G401.6 (cell line): Measurements from ENCODE around the gene SRRM3.
"Not testable (repeated sequence)": the region's sequence is repeated elsewhere in the genome, so short reads cannot be mapped to it uniquely, and the experiment has no call there.

Experiments
- FAIRE-seq: peaks from 2 replicates; lab custom pipeline; 2012; peaks lifted over from hg19 to GRCh38; lab: Jason Lieb, UNC

The SRRM3 gene

DNA sequence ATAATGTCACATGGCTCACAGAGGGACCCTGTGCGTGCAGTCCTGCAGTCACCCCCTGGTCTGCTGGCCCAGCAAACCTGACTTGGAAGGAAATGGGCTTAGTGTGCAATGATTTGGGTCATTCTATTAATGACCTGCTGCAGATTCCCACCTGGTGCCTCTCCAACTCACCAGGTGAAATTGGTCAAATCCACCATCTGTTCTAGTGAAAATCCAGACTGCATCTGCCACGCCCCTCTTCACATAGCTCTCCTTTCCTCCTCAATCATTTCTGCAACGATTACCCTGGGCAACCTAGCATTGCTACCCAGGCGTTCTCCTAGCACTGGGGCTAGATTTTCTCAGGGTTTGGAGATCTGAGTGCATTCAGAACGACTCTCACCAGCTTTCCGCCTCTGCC is 29.4 kb downstream of the SRRM3 start:
- FAIRE-seq: no peak

GRCh38 chr7:76231583-76231982 is 29.9 kb downstream of the SRRM3 start:
- FAIRE-seq: no peak

- no peak for FAIRE-seq
Observed at GRCh38 chr7:76232698-76233097, 31.0 kb downstream of the SRRM3 start.

GRCh38 chr7:76233538-76234281 is 32.0 kb downstream of the SRRM3 start:
- no peak for FAIRE-seq

GRCh38 chr7:76234282-76234584 is 32.5 kb downstream of the SRRM3 start:
- FAIRE-seq: no peak

GRCh38 chr7:76234931-76235441 is 33.3 kb downstream of the SRRM3 start:
- no peak for FAIRE-seq

- FAIRE-seq: no peak
Observed at GRCh38 chr7:76236224-76236623, 34.5 kb downstream of the SRRM3 start.

GRCh38 chr7:76238326-76238725 is 36.6 kb downstream of the SRRM3 start:
- FAIRE-seq: no peak

DNA sequence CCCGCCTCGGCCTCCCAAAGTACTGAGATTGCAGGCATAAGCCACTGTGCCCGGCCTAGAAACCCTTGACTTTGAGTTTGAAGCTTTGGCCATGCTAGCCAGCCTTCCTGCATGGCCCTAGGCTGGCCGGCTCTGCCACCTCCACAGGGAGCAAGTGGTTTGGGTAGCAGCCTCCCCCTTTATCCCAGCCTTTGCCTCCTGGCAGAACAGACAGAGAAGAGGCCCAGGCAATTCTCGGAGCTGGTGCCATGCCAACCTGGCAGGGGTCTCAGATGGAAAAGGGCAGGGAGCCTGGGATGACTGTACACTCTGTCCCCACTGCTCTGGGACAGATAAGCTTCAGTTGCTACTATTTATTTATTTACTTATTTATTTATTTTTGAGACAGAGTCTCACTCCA is 39.4 kb downstream of the SRRM3 start:
- FAIRE-seq: no peak

DNA sequence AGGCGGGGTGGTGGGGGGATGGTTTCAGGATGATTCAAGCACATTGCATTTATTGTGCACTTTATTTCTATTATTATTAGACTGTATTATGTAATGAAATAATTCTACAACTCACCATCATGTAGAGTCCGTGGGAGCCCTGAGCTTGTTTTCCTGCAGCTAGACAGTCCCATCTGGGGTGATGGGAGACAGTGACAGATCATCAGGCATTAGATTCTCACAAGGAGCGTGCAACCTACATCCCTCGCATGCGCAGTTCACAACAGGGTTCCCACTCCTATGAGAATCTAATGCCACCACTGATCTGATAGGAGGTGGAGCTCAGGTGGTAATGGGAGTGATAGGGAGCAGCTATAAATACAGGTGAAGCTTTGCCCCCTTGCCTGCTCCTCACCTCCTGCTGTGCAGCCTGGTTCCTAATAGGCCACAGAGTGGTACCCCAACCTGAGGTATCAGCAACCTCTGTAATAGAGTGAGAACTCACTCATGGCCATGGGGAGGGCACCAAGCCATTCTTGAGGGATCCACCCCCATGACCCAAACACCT is 40.9 kb downstream of the SRRM3 start:
- not testable (repeated sequence) for FAIRE-seq

DNA sequence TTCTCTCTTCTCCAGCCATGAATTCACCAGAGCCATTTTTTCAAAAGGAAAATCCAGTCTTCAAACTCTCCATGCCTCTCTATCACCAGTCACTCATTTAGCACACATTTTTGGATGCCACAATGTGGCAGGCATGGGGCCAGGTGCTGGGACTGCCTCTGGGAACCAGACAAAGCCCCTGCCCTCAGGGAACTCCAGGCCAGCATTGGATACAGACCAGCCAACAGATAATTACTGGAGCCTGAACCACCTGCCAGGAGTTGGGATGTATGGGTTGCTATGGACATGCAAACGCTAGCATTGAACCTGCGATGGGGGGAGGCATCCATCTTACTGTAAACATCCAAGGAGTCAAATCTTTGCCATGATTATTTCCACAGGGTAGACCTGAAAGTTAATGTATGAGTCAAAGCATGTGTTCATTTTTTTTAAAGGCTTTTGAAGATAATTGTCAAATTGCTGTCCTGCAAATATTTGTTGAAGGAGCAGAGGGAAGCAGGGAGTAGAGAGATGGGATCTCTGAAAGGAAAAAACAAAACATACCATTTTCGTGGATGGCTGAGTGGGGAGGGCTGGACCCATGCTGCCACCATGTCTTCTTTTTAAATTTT is 43.2 kb downstream of the SRRM3 start:
- FAIRE-seq: no peak

GRCh38 chr7:76246804-76247389 is 45.2 kb downstream of the SRRM3 start:
- no peak for FAIRE-seq

GRCh38 chr7:76247938-76248337 is 46.2 kb downstream of the SRRM3 start:
- no peak for FAIRE-seq

DNA sequence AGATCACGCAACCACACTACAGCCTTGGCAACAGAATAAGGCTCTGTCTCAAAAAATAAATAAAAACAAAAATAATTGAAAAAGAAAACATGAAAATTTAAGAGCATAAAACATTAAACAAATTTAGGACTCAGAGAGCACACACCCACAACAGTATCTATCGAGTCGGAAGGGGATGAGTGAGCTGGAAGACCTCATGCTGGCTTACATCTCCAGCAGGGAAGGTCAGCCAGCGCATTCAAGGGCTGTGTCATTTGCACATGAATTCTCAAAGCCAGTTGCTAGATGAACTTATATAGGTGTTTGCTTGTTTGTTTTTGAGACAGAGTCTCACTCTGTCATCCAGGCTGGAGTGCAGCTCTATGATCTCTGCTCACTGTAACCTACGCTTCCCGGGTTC is 50.3 kb downstream of the SRRM3 start:
- no peak for FAIRE-seq

- no peak for FAIRE-seq
Observed at GRCh38 chr7:76254781-76255180, 53.1 kb downstream of the SRRM3 start.

GRCh38 chr7:76257973-76258372 is 56.3 kb downstream of the SRRM3 start:
- FAIRE-seq: no peak

- FAIRE-seq: no peak
Observed at GRCh38 chr7:76259124-76260093, 57.7 kb downstream of the SRRM3 start.

DNA sequence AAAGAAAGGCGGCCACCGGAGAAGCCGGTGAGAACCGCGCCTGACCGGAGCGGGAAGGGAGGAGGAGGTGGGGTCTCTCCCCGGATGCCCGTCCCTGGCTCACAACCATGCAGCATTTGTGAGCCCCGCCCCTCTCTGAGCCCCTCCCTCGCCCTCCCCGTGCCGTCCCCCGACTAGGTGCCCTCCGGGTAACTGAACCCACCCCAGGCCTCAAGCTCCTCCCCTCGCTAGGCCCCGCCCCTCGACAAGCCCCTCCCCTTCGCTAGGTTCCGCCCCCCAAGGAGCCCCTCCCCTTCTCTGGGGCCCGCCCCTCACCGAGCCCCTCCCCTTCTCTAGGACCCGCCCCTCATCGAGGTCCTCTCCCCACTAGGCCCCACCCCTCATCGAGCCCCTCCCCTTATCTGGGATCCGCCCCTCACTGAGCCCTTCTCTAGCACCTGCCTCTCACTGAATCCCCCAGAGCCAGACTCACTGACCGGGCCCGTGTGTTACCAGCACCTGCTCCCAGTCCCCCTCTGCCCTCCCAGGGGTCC is 58.5 kb downstream of the SRRM3 start:
- no peak for FAIRE-seq

GRCh38 chr7:76261329-76261728 is 59.6 kb downstream of the SRRM3 start:
- no peak for FAIRE-seq

GRCh38 chr7:76261931-76262330 is 60.2 kb downstream of the SRRM3 start:
- FAIRE-seq: no peak

DNA sequence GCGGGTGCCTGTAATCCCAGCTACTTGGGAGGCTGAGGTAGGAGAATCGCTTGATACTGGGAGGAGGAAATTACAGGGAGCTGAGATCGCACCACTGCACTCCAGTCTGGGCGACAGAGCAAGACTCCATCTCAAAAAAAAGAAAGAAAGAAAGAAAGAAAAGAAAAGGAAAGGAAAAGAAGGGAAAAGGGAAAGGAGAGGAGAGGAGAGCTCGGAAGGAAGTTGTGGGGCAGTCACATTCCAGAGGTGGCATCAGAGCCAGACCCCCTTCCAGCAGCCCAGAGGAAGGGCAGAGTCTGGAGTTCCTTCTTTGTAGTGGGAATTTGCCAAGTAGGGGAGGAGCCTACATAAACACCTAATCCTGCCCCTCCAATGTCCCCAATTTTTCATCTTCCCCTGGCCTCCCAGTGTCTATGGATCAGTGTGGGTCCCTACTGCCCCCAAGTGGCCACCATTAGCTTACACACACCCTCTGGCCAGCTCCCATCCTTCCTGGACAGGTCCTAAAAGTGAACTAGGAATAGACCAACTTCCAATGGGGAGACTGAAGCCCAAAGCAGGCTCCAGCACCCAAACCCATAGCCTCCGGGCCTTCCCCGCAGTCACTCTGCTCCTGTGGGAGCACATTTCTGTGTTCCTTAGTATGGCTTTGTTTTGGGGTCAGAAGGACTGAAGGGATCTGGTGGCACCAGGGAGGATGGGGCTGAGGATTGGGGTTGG is 61.1 kb downstream of the SRRM3 start:
- FAIRE-seq: peak; percentile 96
